B cell (primary cell): ENCODE results near the gene SETDB2. TPM values are rescaled to one million over a fixed set of nuclear protein-coding genes. Genes with fewer than 3 reads are reported as not detected.

Experiments
- ATAC-seq: fragments of 200-7000 bp; cut with Tn5 transposase; one replicate; pipeline ENCODE4 v1.10.0; 2021; ENCODE audit warnings: low read depth, mild to moderate bottlenecking, moderate number of reproducible peaks, moderate library complexity
- CTCF ChIA-PET: fragments of 350-600 bp; sonication (Branson Sonifier 250); formaldehyde crosslinking; loops from one replicate; lab custom pipeline; 2021; ENCODE audit warnings: antibody characterized with exemption, inconsistent platforms; lab: Charles Lee
- POLR2A ChIA-PET: fragments of 350-600 bp; sonication (Branson Sonifier 250); formaldehyde crosslinking; loops from one replicate; lab custom pipeline; 2021; ENCODE audit warnings: antibody characterized with exemption; lab: Charles Lee
- DNase-seq: peaks from one replicate; pipeline ENCODE4 v3.0.0; 2013
- H2AFZ ChIP-seq: 2 replicates; pipeline ENCODE4 v1.6.1; 2012; ENCODE audit warnings: mild to moderate bottlenecking, low read depth, low read length; ENCODE audit not compliant: insufficient read depth, poor library complexity, severe bottlenecking
- H3K27ac ChIP-seq, 2 donors: 1 replicate in 1 of 2; 2 replicates in 1 of 2; pipeline ENCODE4 v1.5.1; 2012 to 2013; ENCODE audit warnings: low read length in 2 of 2, mild to moderate bottlenecking in 2 of 2, moderate library complexity in 1 of 2
- H3K27me3 ChIP-seq, 4 experiments: fragments of 200-600 bp in 1 of 4; sonication (generic) in 1 of 4; replicated peaks in 1 of 4; 1 replicate in 2 of 4; 2 replicates in 2 of 4; pipeline versions ENCODE4 v1.6.1 to v1.7.0; 2013 to 2016; ENCODE audit warnings: low read length in 3 of 4, mild to moderate bottlenecking in 2 of 4, mixed read lengths in 1 of 4, moderate library complexity in 1 of 4; ENCODE audit not compliant: insufficient read depth in 4 of 4, control insufficient read depth in 3 of 4; ENCODE audit errors: control extremely low read depth in 1 of 4
- H3K36me3 ChIP-seq, 2 experiments: replicated peaks in 1 of 2; 1 replicate in 1 of 2; 2 replicates in 1 of 2; pipeline versions ENCODE4 v1.6.1 to v1.7.1; 2013; ENCODE audit warnings: low read length in 1 of 2; ENCODE audit not compliant: insufficient read depth in 2 of 2, control insufficient read depth in 1 of 2; ENCODE audit errors: control extremely low read depth in 1 of 2, extremely low read depth in 1 of 2
- H3K4me1 ChIP-seq, 2 donors: fragments of 200-600 bp in 1 of 2; sonication (generic) in 1 of 2; 1 replicate in 1 of 2; 2 replicates in 1 of 2; pipeline versions ENCODE4 v1.5.1 to v1.6.1; 2013 to 2017; ENCODE audit warnings: low read length in 2 of 2; ENCODE audit not compliant: control insufficient read depth in 2 of 2, insufficient read depth in 2 of 2
- H3K4me2 ChIP-seq: replicated peaks from 2 replicates; pipeline ENCODE3; 2012; ENCODE audit warnings: mild to moderate bottlenecking, low read depth, low read length; ENCODE audit not compliant: poor library complexity, severe bottlenecking
- H3K4me3 ChIP-seq, 5 experiments: fragments of 200-600 bp in 1 of 5; sonication (generic) in 1 of 5; 1 replicate in 3 of 5; 2 replicates in 2 of 5; pipeline versions ENCODE4 v1.5.1 to v1.7.0; 2011 to 2016; ENCODE audit warnings: low read length in 4 of 5, mild to moderate bottlenecking in 4 of 5, low read depth in 2 of 5, control low read depth in 1 of 5, moderate library complexity in 1 of 5; ENCODE audit not compliant: insufficient read depth in 1 of 5; ENCODE audit errors: control extremely low read depth in 1 of 5, extremely low read depth in 1 of 5
- H3K79me2 ChIP-seq: fragments of 200-600 bp; sonication (generic); one replicate; pipeline ENCODE4 v1.6.0; 2016; ENCODE audit warnings: low read length; ENCODE audit not compliant: control insufficient read depth, insufficient read depth
- H3K9ac ChIP-seq: fragments of 200-600 bp; sonication (generic); 2 replicates; pipeline ENCODE4 v1.6.1; 2017; ENCODE audit warnings: mild to moderate bottlenecking, low read length, moderate library complexity
- H3K9me3 ChIP-seq, 3 donors: one replicate each; pipeline versions ENCODE4 v1.6.1 to v1.7.1; 2013; ENCODE audit warnings: low read length in 2 of 3; ENCODE audit not compliant: control insufficient read depth in 2 of 3, insufficient read depth in 1 of 3; ENCODE audit errors: control extremely low read depth in 1 of 3
- H4K20me1 ChIP-seq: 2 replicates; pipeline ENCODE4 v1.6.0; 2012; ENCODE audit warnings: mild to moderate bottlenecking, low read length; ENCODE audit not compliant: insufficient read depth, control insufficient read depth, poor library complexity, severe bottlenecking
- H3K27ac Mint-ChIP-seq: one replicate; pipeline ENCODE4 v1.8.0; 2021; ENCODE audit warnings: mixed read lengths
- H3K27me3 Mint-ChIP-seq: one replicate; pipeline ENCODE4 v1.8.0; 2021; ENCODE audit warnings: mixed read lengths
- H3K4me1 Mint-ChIP-seq: one replicate; pipeline ENCODE4 v1.8.0; 2021; ENCODE audit warnings: mixed read lengths
- H3K4me3 Mint-ChIP-seq: one replicate; pipeline ENCODE4 v1.8.0; 2021; ENCODE audit warnings: mixed read lengths
- H3K9me3 Mint-ChIP-seq: one replicate; pipeline ENCODE4 v1.8.0; 2022; ENCODE audit warnings: mixed read lengths; ENCODE audit not compliant: insufficient read depth
- EZH2 ChIP-seq: IDR thresholded peaks from 2 replicates; pipeline ENCODE4 v1.6.1; 2012; ENCODE audit warnings: borderline replicate concordance, low read depth, mild to moderate bottlenecking, moderate library complexity, low read length; ENCODE audit not compliant: insufficient read depth, poor library complexity, severe bottlenecking
- WGBS: methylation state at CpG from one replicate; pipeline ENCODE4 v1.1.5; 2013; ENCODE audit warnings: missing lambda C conversion rate; ENCODE audit not compliant: insufficient coverage; 5-methylcytosine and 5-hydroxymethylcytosine counted together
- intact Hi-C: fragments of 100-400 bp; cut with micrococcal nuclease; formaldehyde crosslinking; loops from one replicate; pipeline ENCODE4 v1.10.0; 2022
- polyA plus RNA-seq: library from polyadenylated mRNA; depleted of rRNA; stranded (reverse); fragments of >200 nt; gene quantifications from 2 replicates; pipeline ENCODE4 v1.2.3, GENCODE V29; 2012
- total RNA-seq, 2 donors: library from RNA; stranded (reverse); fragments of 120-200 nt in 1 of 2; gene quantifications; 1 replicate in 1 of 2; 2 replicates in 1 of 2; pipeline versions ENCODE4 v1.2.3 to v1.2.4, GENCODE V29; 2013 to 2022
- TF ChIP-seq, protein P1 (sequence below): fragments of 200-600 bp; IDR thresholded peaks from one replicate; pipeline ENCODE4 v1.8.0; 2022; ENCODE audit warnings: antibody characterized with exemption, mild to moderate bottlenecking

Gene SETDB2
- total and polyA plus RNA-seq, 2 donors (not counting 1 experiment from before 2014, with no cell fraction given): 12.0 to 38.2 TPM

DNA sequence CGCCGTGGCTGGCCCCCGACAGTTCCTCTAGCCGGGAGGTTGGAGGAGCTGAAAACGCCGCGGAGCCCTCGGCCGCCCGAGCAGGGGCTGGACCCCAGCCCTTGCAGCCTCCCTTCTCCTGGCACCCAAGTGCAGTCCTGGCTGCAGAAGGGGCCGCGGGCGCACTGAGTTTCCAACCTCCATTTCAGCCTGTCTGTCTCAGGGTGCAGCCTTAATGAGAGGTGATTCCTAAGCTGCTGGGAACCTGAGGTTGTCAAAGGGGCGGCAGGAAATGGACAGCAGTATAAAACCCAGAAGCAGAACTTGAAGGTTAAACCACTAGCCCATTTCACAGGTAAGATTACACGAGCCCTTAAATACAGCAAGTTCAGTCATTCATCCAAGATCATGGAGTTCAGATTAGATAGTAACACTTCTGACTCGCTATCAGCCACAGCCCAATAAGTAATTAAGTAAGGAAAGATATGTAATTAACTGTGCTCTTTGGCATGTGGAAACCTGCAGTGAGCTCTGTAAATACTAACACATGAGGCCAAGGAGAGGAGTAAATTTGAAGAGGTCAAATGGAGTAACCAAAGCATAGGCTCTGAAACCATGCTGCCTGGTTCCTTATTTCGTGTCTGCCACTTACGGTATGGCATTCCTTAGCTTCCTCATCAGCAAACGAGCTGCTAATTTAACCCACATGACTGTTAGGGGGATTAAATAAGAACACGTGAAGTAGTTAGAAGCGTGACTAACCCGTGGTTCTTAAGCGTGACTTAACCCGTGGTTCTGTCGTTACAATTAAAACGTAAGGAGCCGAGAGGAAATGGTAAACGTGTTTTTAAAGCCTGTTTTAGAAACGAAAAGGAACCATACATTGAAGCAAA lies 686 bp downstream of the SETDB2 start:
- POLR2A ChIA-PET: interaction anchor here (1.0 to 4.4 kb wide), 7 partner anchors 11 to 348 kb away, joined by 3 to 42 read pairs (median 4); partner anchors contain the start of genes KPNA3, PHF11 and RCBTB1
- Mint-ChIP-seq H3K27me3 (no peaks in the 10 kb centered on the region), H3K27ac (peak overlapping the region; percentile 99), H3K4me3 (peak overlapping the region; percentile 96), H3K9me3 (no peaks in the 10 kb centered on the region), H3K4me1 (peaks cover 69% of the 10 kb centered on the region)
- Histone ChIP-seq H3K27ac (peak overlapping the region; percentile 97), H3K79me2 (peaks cover 41% of the 10 kb centered on the region), H3K27me3 (no peaks in the 10 kb centered on the region), H2AFZ (peak overlapping the region; percentile 56), H3K36me3 (peaks cover 0 to 4% of the 10 kb centered on the region in 2 experiments), H3K4me3 (peak overlapping the region; percentile 63 to 98 (median 81)), H3K4me2 (peak overlapping the region; percentile 94), H3K9me3 (no peaks in the 10 kb centered on the region), H4K20me1 (no peaks in the 10 kb centered on the region), H3K4me1 (peaks cover 27 to 45% of the 10 kb centered on the region in 2 donors), H3K9ac (peak overlapping the region; percentile 96)
- intact Hi-C loops: loop anchor here (1.0 to 5.0 kb wide), 11 partner anchors 51 to 1407 kb away; partner anchors contain the start of genes CDADC1, EBPL, FNDC3A and NUDT15
- WGBS: under 1% methylated on average over 19 of the region's 29 CpGs
- TF ChIP-seq, protein P1, sequence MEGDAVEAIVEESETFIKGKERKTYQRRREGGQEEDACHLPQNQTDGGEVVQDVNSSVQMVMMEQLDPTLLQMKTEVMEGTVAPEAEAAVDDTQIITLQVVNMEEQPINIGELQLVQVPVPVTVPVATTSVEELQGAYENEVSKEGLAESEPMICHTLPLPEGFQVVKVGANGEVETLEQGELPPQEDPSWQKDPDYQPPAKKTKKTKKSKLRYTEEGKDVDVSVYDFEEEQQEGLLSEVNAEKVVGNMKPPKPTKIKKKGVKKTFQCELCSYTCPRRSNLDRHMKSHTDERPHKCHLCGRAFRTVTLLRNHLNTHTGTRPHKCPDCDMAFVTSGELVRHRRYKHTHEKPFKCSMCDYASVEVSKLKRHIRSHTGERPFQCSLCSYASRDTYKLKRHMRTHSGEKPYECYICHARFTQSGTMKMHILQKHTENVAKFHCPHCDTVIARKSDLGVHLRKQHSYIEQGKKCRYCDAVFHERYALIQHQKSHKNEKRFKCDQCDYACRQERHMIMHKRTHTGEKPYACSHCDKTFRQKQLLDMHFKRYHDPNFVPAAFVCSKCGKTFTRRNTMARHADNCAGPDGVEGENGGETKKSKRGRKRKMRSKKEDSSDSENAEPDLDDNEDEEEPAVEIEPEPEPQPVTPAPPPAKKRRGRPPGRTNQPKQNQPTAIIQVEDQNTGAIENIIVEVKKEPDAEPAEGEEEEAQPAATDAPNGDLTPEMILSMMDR: no peak
- no peak for TF ChIP-seq EZH2
- CTCF ChIA-PET: interaction anchor here (1.2 to 2.6 kb wide), 6 partner anchors 16 to 491 kb away, joined by 3 to 14 read pairs (median 4); partner anchors contain the start of genes KPNA3 and SPRYD7
- DNase-seq (peak; percentile 93), ATAC-seq (peak; percentile 2)

DNA sequence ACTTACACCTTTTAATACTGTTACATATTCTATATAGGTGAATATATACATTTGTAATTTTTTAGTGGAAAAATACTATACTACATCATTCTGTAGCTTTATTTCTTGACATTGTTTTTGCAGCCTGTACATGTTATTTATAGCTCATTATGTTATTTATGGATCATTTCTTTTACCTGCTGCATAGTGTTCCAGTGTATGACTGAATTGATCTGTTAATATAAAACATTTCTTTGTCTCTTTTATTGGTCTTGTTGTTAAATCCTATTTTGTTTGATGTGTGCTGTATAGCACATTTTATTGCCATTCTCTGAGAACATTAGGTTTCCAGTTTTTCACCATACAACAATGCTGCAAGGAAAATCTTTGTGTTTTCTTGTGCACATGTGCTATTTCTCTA lies 2.4 kb downstream of the SETDB2 start:
- no peaks in the 10 kb centered on the region for H3K27me3 Mint-ChIP-seq
- Histone ChIP-seq H3K9ac (no peak overlapping the region), H3K4me2 (peak overlapping the region; percentile 36), H3K4me1 (peaks cover 25 to 43% of the 10 kb centered on the region in 2 donors), H3K36me3 (peaks cover 0 to 6% of the 10 kb centered on the region in 2 experiments), H3K27me3 (no peaks in the 10 kb centered on the region), H3K27ac (peak overlapping the region; percentile 97), H3K4me3 (no peak overlapping the region), H4K20me1 (no peaks in the 10 kb centered on the region), H3K79me2 (peaks cover 51% of the 10 kb centered on the region), H2AFZ (no peak overlapping the region), H3K9me3 (no peaks in the 10 kb centered on the region)
- peaks cover 69% of the 10 kb centered on the region for H3K4me1 Mint-ChIP-seq
- ATAC-seq: no peak
- H3K9me3 Mint-ChIP-seq: no peaks in the 10 kb centered on the region
- ChIA-PET POLR2A (interaction anchor here (4.4 kb wide), 1 partner anchor 50 kb away, joined by 42 read pairs; the partner anchor contains the start of gene PHF11), CTCF (interaction anchor here (1.2 to 1.6 kb wide), 2 partner anchors 70 to 73 kb away, joined by 3 to 4 read pairs; no protein-coding TSS in a partner anchor)
- no peak for DNase-seq
- TF ChIP-seq, protein P1: no peak
- TF ChIP-seq EZH2: no peak
- intact Hi-C loops: no loop called here
- H3K4me3 Mint-ChIP-seq: peak overlapping the region; percentile 61
- H3K27ac Mint-ChIP-seq: peak overlapping the region; percentile 82
